HepG2 (cell line): ENCODE data around the gene SCFD2. TPM values are rescaled to one million over a fixed set of nuclear protein-coding genes. Genes with fewer than 3 reads are reported as not detected.

ENCODE experiments used
- ATAC-seq: fragments of 200-7000 bp; cut with Tn5 transposase; 3 replicates; pipeline ENCODE4 v1.9.1; 2020; ENCODE audit warnings: mild to moderate bottlenecking, moderate library complexity
- BruUV-seq: library from RNA; stranded (reverse); fragments of 400-500 nt; replicated peaks from 2 replicates; lab custom pipeline; 2021; lab: Mats Ljungman, UMichigan
- CTCF ChIA-PET: fragments of 300-600 bp; formaldehyde crosslinking; extraction: SDS; loops from one replicate; lab custom pipeline; 2021; ENCODE audit warnings: low total read pairs, inconsistent platforms, low intra/inter-chr PET ratio; lab: Yijun Ruan, JAX
- POLR2A ChIA-PET: fragments of 350-600 bp; sonication (Branson Sonifier 250); formaldehyde crosslinking; loops from one replicate; lab custom pipeline; 2020; ENCODE audit warnings: antibody characterized with exemption, inconsistent platforms; lab: Yijun Ruan, JAX
- DNase-seq: peaks from one replicate; pipeline ENCODE4 v3.0.0-alpha.2; 2015; ENCODE audit warnings: low spot score
- FAIRE-seq: peaks from 3 replicates; lab custom pipeline; 2011; peaks lifted over from hg19 to GRCh38; lab: Jason Lieb, UNC
- H2AFZ ChIP-seq: one replicate; pipeline ENCODE4 v1.6.1; 2011; ENCODE audit warnings: low read length, inconsistent platforms
- H3K27ac ChIP-seq: fragments of 300-600 bp; 3 replicates; pipeline ENCODE4 v1.8.0; 2011; ENCODE audit warnings: mixed run types, mild to moderate bottlenecking, mixed read lengths, low read length, inconsistent platforms; ENCODE audit not compliant: insufficient read depth; ENCODE audit errors: extremely low read length
- H3K27me3 ChIP-seq, 2 experiments: fragments of 200-600 bp in 1 of 2; 2 replicates in 1 of 2; 3 replicates in 1 of 2; pipeline versions ENCODE4 v1.6.0 to v1.8.0; 2011; ENCODE audit warnings: low read length in 2 of 2, mild to moderate bottlenecking in 2 of 2, moderate library complexity in 2 of 2, inconsistent platforms in 1 of 2; ENCODE audit not compliant: insufficient read depth in 2 of 2, control insufficient read depth in 1 of 2
- H3K36me3 ChIP-seq, 2 experiments: fragments of 200-600 bp in 1 of 2; replicated peaks in 1 of 2; 2 replicates in 1 of 2; 3 replicates in 1 of 2; pipeline versions ENCODE4 v1.5.1 to v1.8.0; 2011; ENCODE audit warnings: low read length in 2 of 2, inconsistent platforms in 1 of 2; ENCODE audit not compliant: insufficient read depth in 2 of 2, control insufficient read depth in 1 of 2
- H3K4me1 ChIP-seq: 2 replicates; pipeline ENCODE4 v1.5.1; 2012; ENCODE audit warnings: low read length, inconsistent platforms; ENCODE audit not compliant: insufficient read depth
- H3K4me2 ChIP-seq: 2 replicates; pipeline ENCODE4 v1.6.0; 2011; ENCODE audit warnings: low read depth, low read length, inconsistent platforms
- H3K4me3 ChIP-seq, 3 experiments: fragments of 200-600 bp in 1 of 3; sonication (generic), shearing (Covaris generic) in 1 of 3; replicated peaks in 1 of 3; 2 replicates each; pipeline ENCODE4 v1.5.1; 2011 to 2016; ENCODE audit warnings: low read length in 3 of 3, inconsistent platforms in 2 of 3, low read depth in 2 of 3, mild to moderate bottlenecking in 2 of 3, control low read depth in 1 of 3, mixed read lengths in 1 of 3; ENCODE audit not compliant: insufficient read depth in 1 of 3
- H3K79me2 ChIP-seq: one replicate; pipeline ENCODE4 v1.6.1; 2011; ENCODE audit warnings: low read length, inconsistent platforms; ENCODE audit not compliant: insufficient read depth
- H3K9ac ChIP-seq: 2 replicates; pipeline ENCODE4 v1.6.0; 2011; ENCODE audit warnings: mild to moderate bottlenecking, low read depth, low read length, inconsistent platforms; ENCODE audit not compliant: insufficient read depth
- H3K9me3 ChIP-seq: 2 replicates; pipeline ENCODE4 v1.5.1; 2012; ENCODE audit warnings: mild to moderate bottlenecking, low read length
- H4K20me1 ChIP-seq: 2 replicates; pipeline ENCODE4 v1.6.0; 2011; ENCODE audit warnings: inconsistent platforms, mild to moderate bottlenecking, low read length, moderate library complexity; ENCODE audit not compliant: insufficient read depth
- FIP1L1 ChIP-seq: fragments of 200-400 bp; formaldehyde crosslinking; IDR thresholded peaks from 2 replicates; pipeline ENCODE4 v1.6.1; 2018; ENCODE audit warnings: low read depth, mild to moderate bottlenecking, low read length, moderate library complexity, borderline replicate concordance; ENCODE audit not compliant: insufficient read depth
- HIVEP1 ChIP-seq: sonication (generic); formaldehyde crosslinking; IDR thresholded peaks from 2 replicates; pipeline ENCODE4 v1.4.0; 2020; ENCODE audit warnings: mild to moderate bottlenecking, missing genetic modification reagents
- ZBTB40 ChIP-seq, 2 experiments: fragments of 450-650 bp in 1 of 2; sonication (generic) in 1 of 2; formaldehyde crosslinking in 1 of 2; IDR thresholded peaks; 2 replicates each; pipeline versions ENCODE4 v1.6.1 to v1.8.0; 2016 to 2022; ENCODE audit warnings: antibody characterized with exemption in 1 of 2, mild to moderate bottlenecking in 1 of 2, missing genetic modification reagents in 1 of 2
- ZNF18 ChIP-seq: sonication (generic); formaldehyde crosslinking; IDR thresholded peaks from 2 replicates; pipeline ENCODE4 v1.8.0; 2022; ENCODE audit warnings: mild to moderate bottlenecking, missing genetic modification reagents; ENCODE audit not compliant: insufficient replicate concordance
- ZNF343 ChIP-seq: sonication (generic); formaldehyde crosslinking; IDR thresholded peaks from 2 replicates; pipeline ENCODE4 v1.4.0; 2020; ENCODE audit warnings: mild to moderate bottlenecking, missing genetic modification reagents
- WGBS: methylation state at CpG from one replicate; pipeline ENCODE4 v1.1.6; 2017; ENCODE audit warnings: low lambda C conversion rate; 5-methylcytosine and 5-hydroxymethylcytosine counted together
- in situ Hi-C: cut with HindIII; loops from 2 replicates; pipeline ENCODE4 v1.10.0; 2017; ENCODE audit warnings: low pct_unique_long_range_greater_than_20kb; ENCODE audit not compliant: extremely low pct_ligation_motif_present
- intact Hi-C: fragments of 100-400 bp; cut with micrococcal nuclease; formaldehyde crosslinking; loops from one replicate; pipeline ENCODE4 v1.10.0; 2022; ENCODE audit not compliant: unreplicated experiment
- polyA plus RNA-seq, 8 experiments: library from polyadenylated mRNA; depleted of rRNA in 3 of 8; stranded (reverse) in 7 of 8; unstranded in 1 of 8; fragments of >200 nt; fragmentation: Illumina TruSeq in 4 of 8; extraction: Trizol in 4 of 8; gene quantifications; 2 replicates each; pipeline versions ENCODE4 v1.2.1 to v1.2.3, GENCODE V29; 2011 to 2016; ENCODE audit warnings: low read depth in 4 of 8, missing spikeins in 1 of 8, mixed read lengths in 1 of 8; ENCODE audit not compliant: insufficient read depth in 1 of 8
- total RNA-seq, 5 experiments: library from RNA; depleted of rRNA; stranded (reverse); fragments of >200 nt; fragmentation: Illumina TruSeq; extraction: Trizol; gene quantifications; 2 replicates each; pipeline ENCODE4 v1.2.3, GENCODE V29; 2016; ENCODE audit warnings: low read depth in 1 of 5
- TF ChIP-seq, protein P1 (sequence below): sonication (generic); formaldehyde crosslinking; IDR thresholded peaks from 2 replicates; pipeline ENCODE4 v1.5.1; 2020; ENCODE audit warnings: mild to moderate bottlenecking, missing genetic modification reagents, moderate library complexity

SCFD2 gene
- total and polyA plus RNA-seq, 2 of the 13 experiments (the other 11 are each of a cell fraction or from before 2014, with no cell fraction given), result 4.6 to 15.6 TPM

DNA sequence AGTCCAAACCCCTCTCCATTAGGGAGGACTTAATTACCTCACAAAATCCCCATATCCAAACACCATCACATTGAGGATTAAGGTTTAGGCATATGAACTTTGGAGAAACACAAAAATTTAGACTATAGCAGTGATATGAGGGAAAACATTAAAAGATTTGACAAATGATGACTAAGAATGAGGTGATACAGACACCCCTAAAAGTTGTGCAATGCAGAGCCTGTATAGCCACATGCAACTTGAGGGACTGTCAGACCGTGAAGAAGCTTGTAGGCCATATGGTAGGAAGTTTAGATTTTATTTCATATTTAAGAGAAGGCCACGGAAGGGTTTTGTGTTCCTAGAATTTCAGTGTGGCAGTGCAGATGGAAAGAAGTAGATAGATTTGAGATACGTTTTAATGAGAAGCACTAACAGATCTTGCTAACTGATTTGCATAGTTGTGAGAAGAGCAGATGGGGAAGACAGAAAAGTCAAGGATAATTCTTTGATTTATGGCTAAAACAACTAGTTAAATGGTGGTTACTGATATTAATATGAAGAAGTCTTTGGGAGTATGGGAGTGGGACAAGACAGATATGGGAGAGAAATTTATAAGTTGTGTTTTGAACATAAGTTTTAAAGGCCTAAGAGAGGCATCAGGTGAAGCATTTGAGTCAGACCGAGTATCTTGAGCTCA lies 6.1 kb upstream of the SCFD2 start (continued):
- TF ChIP-seq ZBTB40 (IDR thresholded peaks at IDR 0.05) (no peak), ZBTB40 (CRISPR knock-in tag; IDR thresholded peaks at IDR 0.05) (no peak)

- no peak overlapping the region for H3K4me3 ChIP-seq
- intact Hi-C loops, result no loop called here
- H3K4me1 ChIP-seq, result peaks cover 20% of the 10 kb centered on the region
- ATAC-seq (no peak), DNase-seq (no peak), FAIRE-seq (no peak)
- H3K9ac ChIP-seq, result no peak overlapping the region
- ChIA-PET CTCF (interaction anchor here (0.6 kb wide), 1 partner anchor 120 kb away, joined by 4 read pairs; no protein-coding TSS in a partner anchor), POLR2A (no interaction called here)
- no peak overlapping the region for H2AFZ ChIP-seq
- no peaks in the 10 kb centered on the region for H3K9me3 ChIP-seq
- H3K79me2 ChIP-seq, result no peaks in the 10 kb centered on the region
- H3K27ac ChIP-seq, result no peak overlapping the region
- H3K4me2 ChIP-seq, result no peak overlapping the region
- H3K27me3 ChIP-seq, result 0 out of 5 replicates have a peak, but pooled peaks cover 0 to 6% of the 10 kb centered on the region in 2 experiments
- 80% methylated on average over 3 of the region's 3 CpGs for WGBS
- no peaks in the 10 kb centered on the region for H4K20me1 ChIP-seq
- no TSS peak for BruUV-seq
- in situ Hi-C loops, result loop anchor here (10.0 kb wide), 1 partner anchor 356 kb away; no protein-coding TSS in a partner anchor
- H3K36me3 ChIP-seq, result no peaks in the 10 kb centered on the region
- no peak for TF ChIP-seq ZNF18
- no peak for TF ChIP-seq FIP1L1
- no peak for TF ChIP-seq HIVEP1 (CRISPR knock-in tag)
- TF ChIP-seq, protein P1, sequence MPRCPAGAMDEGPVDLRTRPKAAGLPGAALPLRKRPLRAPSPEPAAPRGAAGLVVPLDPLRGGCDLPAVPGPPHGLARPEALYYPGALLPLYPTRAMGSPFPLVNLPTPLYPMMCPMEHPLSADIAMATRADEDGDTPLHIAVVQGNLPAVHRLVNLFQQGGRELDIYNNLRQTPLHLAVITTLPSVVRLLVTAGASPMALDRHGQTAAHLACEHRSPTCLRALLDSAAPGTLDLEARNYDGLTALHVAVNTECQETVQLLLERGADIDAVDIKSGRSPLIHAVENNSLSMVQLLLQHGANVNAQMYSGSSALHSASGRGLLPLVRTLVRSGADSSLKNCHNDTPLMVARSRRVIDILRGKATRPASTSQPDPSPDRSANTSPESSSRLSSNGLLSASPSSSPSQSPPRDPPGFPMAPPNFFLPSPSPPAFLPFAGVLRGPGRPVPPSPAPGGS (CRISPR knock-in tag), result no peak
- TF ChIP-seq ZNF343 (CRISPR knock-in tag), result no peak
These were observed 5.2 kb upstream of the SCFD2 start for GRCh38 chr4:53371049-53371448.
